ENCODE results near the gene AQR. TPM values are rescaled to one million over a fixed set of nuclear protein-coding genes. Genes with fewer than 3 reads are reported as not detected.

The AQR gene
- total RNA-seq, 1 experiment from 2014 or later, result 30.7 TPM

- TF ChIP-seq RAD21 (IDR thresholded peaks at IDR 0.05; ENCODE audit: low read depth), result no peak
- no peak for TF ChIP-seq ZNF274 (IDR thresholded peaks at IDR 0.05; ENCODE audit: low read depth, low read length)
- no peak for TF ChIP-seq TCF7L2 (IDR thresholded peaks at IDR 0.05; ENCODE audit: borderline replicate concordance, extremely low read depth, insufficient read depth, insufficient read length)
- no peak for TF ChIP-seq JUND (IDR thresholded peaks at IDR 0.05)
- TF ChIP-seq POLR2AphosphoS5 (IDR thresholded peaks at IDR 0.05; ENCODE audit: low read depth, low read length), result no peak
- TF ChIP-seq MAX (IDR thresholded peaks at IDR 0.05), result no peak
- TF ChIP-seq SRF (IDR thresholded peaks at IDR 0.05; ENCODE audit: low read depth), result no peak
- no peak for TF ChIP-seq EZH2 (IDR thresholded peaks at IDR 0.05)
- TF ChIP-seq FOSL1 (IDR thresholded peaks at IDR 0.05; ENCODE audit: low read depth), result no peak
- no peak for TF ChIP-seq SIN3A (IDR thresholded peaks at IDR 0.05; ENCODE audit: low read depth)
Measured at GRCh38 chr15:34879107-34879506, 90.4 kb downstream of the AQR start (continued).

- CTCF ChIA-PET, result no interaction called here
- no peak for ATAC-seq
- Histone ChIP-seq H3K4me1 (ENCODE audit: control insufficient read depth in 1 of 2, insufficient read depth in 2 of 2, low read length in 2 of 2) (no peaks in the 10 kb centered on the region), H3K79me2 (ENCODE audit: insufficient read depth, low read length) (no peaks in the 10 kb centered on the region), H3K27ac (ENCODE audit: low read depth, low read length) (no peak overlapping the region), H3K9me2 (ENCODE audit: insufficient read depth) (no peaks in the 10 kb centered on the region), H3K27me3 (ENCODE audit: insufficient read depth, low read length) (no peaks in the 10 kb centered on the region), H3K4me2 (ENCODE audit: low read length) (no peak overlapping the region), H2AFZ (ENCODE audit: low read depth, low read length, poor library complexity, severe bottlenecking) (no peak overlapping the region), H3K9ac (ENCODE audit: low read length) (no peak overlapping the region), H3K4me3 (replicated peaks in 1 of 2; ENCODE audit: low read depth in 1 of 2, low read length in 2 of 2) (no peak overlapping the region), H3K9me3 (ENCODE audit: control insufficient read depth in 1 of 2, insufficient read depth in 1 of 2, low read depth in 1 of 2, low read length in 2 of 2) (no peaks in the 10 kb centered on the region), H4K20me1 (ENCODE audit: insufficient read depth) (no peaks in the 10 kb centered on the region), H3K36me3 (ENCODE audit: control insufficient read depth in 1 of 2, insufficient read depth in 2 of 2, low read length in 2 of 2) (peaks cover 20 to 26% of the 10 kb centered on the region in 2 experiments)
- intact Hi-C loops (cut with micrococcal nuclease), result no loop called here
- BruUV-seq (replicated peaks), result no TSS peak
- POLR2A ChIA-PET, result no interaction called here
- RAD21 ChIA-PET (ENCODE audit: low non-redundant PET in 1 of 2, low total read pairs in 2 of 2, uncharacterized antibody in 2 of 2, unreplicated experiment in 2 of 2), result no interaction called here
- DNase-seq (ENCODE audit: low read depth, low spot score), result no peak
- TF ChIP-seq EGR1 (IDR thresholded peaks at IDR 0.05; ENCODE audit: low read depth), result no peak
- TF ChIP-seq CEBPB (IDR thresholded peaks at IDR 0.05; ENCODE audit: low read depth), result no peak
- no peak for TF ChIP-seq POLR2AphosphoS5 (IDR thresholded peaks at IDR 0.05; ENCODE audit: low read depth, low read length)
- TF ChIP-seq, protein P1, sequence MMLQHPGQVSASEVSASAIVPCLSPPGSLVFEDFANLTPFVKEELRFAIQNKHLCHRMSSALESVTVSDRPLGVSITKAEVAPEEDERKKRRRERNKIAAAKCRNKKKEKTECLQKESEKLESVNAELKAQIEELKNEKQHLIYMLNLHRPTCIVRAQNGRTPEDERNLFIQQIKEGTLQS (IDR thresholded peaks at IDR 0.05), result no peak
- no peak for TF ChIP-seq EZH2 (IDR thresholded peaks at IDR 0.05)
- TF ChIP-seq, protein P2, sequence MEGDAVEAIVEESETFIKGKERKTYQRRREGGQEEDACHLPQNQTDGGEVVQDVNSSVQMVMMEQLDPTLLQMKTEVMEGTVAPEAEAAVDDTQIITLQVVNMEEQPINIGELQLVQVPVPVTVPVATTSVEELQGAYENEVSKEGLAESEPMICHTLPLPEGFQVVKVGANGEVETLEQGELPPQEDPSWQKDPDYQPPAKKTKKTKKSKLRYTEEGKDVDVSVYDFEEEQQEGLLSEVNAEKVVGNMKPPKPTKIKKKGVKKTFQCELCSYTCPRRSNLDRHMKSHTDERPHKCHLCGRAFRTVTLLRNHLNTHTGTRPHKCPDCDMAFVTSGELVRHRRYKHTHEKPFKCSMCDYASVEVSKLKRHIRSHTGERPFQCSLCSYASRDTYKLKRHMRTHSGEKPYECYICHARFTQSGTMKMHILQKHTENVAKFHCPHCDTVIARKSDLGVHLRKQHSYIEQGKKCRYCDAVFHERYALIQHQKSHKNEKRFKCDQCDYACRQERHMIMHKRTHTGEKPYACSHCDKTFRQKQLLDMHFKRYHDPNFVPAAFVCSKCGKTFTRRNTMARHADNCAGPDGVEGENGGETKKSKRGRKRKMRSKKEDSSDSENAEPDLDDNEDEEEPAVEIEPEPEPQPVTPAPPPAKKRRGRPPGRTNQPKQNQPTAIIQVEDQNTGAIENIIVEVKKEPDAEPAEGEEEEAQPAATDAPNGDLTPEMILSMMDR (IDR thresholded peaks at IDR 0.05 in 2 of 3, conservative IDR thresholded peaks at IDR 0.05 in 1 of 3; ENCODE audit: borderline replicate concordance in 1 of 3, insufficient read depth in 1 of 3, low read depth in 2 of 3, low read length in 2 of 3), result no peak
- TF ChIP-seq RAD21 (IDR thresholded peaks at IDR 0.05; ENCODE audit: low read depth), result no peak
- no peak for TF ChIP-seq POLR2A (IDR thresholded peaks at IDR 0.05; ENCODE audit: borderline replicate concordance, extremely low read depth, insufficient read depth, insufficient read length)
- TF ChIP-seq YY1 (IDR thresholded peaks at IDR 0.05; ENCODE audit: extremely low read depth, insufficient replicate concordance, low read depth, low read length), result no peak
- TF ChIP-seq FOSL1 (IDR thresholded peaks at IDR 0.05; ENCODE audit: low read depth), result no peak
- no peak for TF ChIP-seq REST (IDR thresholded peaks at IDR 0.05; ENCODE audit: low read depth)
- TF ChIP-seq, protein P3, sequence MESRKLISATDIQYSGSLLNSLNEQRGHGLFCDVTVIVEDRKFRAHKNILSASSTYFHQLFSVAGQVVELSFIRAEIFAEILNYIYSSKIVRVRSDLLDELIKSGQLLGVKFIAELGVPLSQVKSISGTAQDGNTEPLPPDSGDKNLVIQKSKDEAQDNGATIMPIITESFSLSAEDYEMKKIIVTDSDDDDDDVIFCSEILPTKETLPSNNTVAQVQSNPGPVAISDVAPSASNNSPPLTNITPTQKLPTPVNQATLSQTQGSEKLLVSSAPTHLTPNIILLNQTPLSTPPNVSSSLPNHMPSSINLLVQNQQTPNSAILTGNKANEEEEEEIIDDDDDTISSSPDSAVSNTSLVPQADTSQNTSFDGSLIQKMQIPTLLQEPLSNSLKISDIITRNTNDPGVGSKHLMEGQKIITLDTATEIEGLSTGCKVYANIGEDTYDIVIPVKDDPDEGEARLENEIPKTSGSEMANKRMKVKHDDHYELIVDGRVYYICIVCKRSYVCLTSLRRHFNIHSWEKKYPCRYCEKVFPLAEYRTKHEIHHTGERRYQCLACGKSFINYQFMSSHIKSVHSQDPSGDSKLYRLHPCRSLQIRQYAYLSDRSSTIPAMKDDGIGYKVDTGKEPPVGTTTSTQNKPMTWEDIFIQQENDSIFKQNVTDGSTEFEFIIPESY (IDR thresholded peaks at IDR 0.05; ENCODE audit: extremely low read depth, insufficient replicate concordance, low read length), result no peak
- no peak for TF ChIP-seq ZNF274 (IDR thresholded peaks at IDR 0.05; ENCODE audit: low read depth, low read length)
- TF ChIP-seq SP1 (IDR thresholded peaks at IDR 0.05; ENCODE audit: low read depth), result no peak
Measured at GRCh38 chr15:34876640-34877039, 92.9 kb downstream of the AQR start.
